Mammary epithelial cell (primary cell): ENCODE measurements around the gene KRTAP9-9.

ENCODE experiments used
- EZH2 ChIP-seq: IDR thresholded peaks from 2 replicates; pipeline ENCODE4 v1.6.1; 2012; ENCODE audit warnings: low read length, inconsistent platforms, borderline replicate concordance
- TF ChIP-seq, protein P1 (sequence below), 2 donors: IDR thresholded peaks in 1 of 2; conservative IDR thresholded peaks in 1 of 2; 2 replicates each; pipeline ENCODE4 v1.5.1; 2011 to 2012; ENCODE audit warnings: inconsistent platforms in 2 of 2, low read length in 2 of 2, mild to moderate bottlenecking in 2 of 2, control low read depth in 1 of 2, low read depth in 1 of 2; ENCODE audit not compliant: insufficient read depth in 1 of 2; ENCODE audit errors: extremely low read depth in 1 of 2

- TF ChIP-seq, protein P1, sequence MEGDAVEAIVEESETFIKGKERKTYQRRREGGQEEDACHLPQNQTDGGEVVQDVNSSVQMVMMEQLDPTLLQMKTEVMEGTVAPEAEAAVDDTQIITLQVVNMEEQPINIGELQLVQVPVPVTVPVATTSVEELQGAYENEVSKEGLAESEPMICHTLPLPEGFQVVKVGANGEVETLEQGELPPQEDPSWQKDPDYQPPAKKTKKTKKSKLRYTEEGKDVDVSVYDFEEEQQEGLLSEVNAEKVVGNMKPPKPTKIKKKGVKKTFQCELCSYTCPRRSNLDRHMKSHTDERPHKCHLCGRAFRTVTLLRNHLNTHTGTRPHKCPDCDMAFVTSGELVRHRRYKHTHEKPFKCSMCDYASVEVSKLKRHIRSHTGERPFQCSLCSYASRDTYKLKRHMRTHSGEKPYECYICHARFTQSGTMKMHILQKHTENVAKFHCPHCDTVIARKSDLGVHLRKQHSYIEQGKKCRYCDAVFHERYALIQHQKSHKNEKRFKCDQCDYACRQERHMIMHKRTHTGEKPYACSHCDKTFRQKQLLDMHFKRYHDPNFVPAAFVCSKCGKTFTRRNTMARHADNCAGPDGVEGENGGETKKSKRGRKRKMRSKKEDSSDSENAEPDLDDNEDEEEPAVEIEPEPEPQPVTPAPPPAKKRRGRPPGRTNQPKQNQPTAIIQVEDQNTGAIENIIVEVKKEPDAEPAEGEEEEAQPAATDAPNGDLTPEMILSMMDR (conservative IDR thresholded peaks at IDR 0.05 in 1 of 2, IDR thresholded peaks at IDR 0.05 in 1 of 2; ENCODE audit: extremely low read depth in 1 of 2, insufficient read depth in 1 of 2, low read depth in 1 of 2, low read length in 2 of 2): no peak
- TF ChIP-seq EZH2: no peak
Observed at GRCh38 chr17:41267711-41268110, 12.5 kb downstream of the KRTAP9-9 start.
